Activated T-cell treated with anti-CD3 and anti-CD28 coated beads for 4 hours (primary cell): ENCODE results near the gene BTBD17.

Experiments
- DNase-seq: peaks from one replicate; pipeline ENCODE4 v3.0.0-alpha.2; 2020

The BTBD17 gene

DNA sequence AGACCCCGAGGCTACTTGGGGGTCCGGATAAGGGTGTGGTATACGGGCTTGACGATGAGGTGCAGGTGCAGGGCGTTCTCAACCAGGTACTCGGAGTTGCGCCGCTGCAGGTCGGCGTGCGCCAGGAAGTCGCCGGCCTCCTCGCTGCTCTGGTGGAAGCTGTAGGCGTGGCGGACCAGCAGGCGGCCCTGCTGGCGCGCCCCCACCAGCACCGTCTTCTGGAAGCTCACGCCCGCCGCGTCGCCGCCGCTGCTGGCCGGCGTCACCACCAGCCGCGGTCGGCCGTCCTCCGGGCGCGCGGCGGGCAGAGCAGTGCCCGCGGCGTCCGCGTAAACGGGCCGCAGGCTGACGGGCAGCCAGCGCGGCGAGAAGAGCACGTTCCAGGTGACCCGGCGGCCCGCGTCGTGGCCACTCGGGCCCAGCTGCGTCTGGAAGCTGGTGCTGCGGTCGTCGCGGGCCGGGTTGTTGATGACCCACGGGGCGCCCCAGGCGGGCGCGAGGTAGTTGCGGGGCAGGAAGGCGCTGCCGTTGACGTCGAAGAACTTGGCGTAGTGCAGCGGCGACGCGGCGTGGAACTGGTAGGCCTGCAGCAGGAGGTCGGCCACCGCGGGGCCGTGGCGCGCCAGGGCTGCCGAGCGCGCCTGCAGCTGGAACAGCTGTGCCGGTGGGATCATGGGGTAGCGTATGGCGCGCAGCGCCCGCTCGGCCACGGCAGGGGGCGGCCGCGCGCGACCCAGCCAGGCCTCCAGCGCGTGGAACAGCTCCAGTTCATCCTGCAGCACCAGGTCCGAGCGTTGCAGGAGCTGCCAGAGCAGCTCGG is 4.8 kb downstream of the BTBD17 start:
- DNase-seq = no peak

DNA sequence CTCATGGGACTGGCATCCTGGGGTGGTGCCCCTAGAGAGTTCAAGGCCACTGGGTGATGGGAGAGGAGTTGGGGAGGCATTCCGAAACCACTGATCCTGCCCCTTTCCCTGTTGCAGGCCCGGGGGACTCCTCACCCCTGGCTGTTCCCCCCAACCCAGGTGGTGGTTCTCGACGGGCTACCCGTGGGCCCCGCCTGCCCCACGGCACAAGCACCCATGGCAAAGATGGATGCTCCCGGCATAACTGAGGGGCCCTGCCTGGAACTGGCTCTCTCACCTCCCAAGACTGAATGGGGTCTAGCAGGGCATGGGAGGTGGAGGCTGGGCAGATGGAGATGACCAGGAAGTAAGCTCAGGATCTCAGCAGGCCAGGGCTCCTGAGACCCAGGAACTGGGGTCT is 6.6 kb downstream of the BTBD17 start:
- no peak for DNase-seq

DNA sequence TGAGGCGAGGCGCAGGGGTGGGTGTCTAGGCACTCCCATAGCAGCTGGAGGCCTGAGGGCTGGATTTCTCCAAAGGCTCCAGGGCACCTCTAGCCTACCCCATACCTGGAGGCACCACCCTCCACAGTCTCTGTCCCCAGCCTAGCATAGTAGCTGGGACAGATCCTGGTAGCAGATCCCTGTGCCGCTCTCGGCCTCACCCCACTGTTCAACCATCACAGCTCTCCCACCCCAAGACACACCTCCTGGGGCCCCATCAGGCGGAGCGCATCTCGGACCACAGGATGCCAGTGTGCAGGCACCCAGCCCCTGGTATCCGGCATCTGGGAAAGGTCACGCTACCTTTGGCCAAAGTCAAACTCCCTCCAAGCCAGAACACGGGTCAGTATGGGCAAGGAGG is 7.1 kb downstream of the BTBD17 start:
- DNase-seq = no peak

DNA sequence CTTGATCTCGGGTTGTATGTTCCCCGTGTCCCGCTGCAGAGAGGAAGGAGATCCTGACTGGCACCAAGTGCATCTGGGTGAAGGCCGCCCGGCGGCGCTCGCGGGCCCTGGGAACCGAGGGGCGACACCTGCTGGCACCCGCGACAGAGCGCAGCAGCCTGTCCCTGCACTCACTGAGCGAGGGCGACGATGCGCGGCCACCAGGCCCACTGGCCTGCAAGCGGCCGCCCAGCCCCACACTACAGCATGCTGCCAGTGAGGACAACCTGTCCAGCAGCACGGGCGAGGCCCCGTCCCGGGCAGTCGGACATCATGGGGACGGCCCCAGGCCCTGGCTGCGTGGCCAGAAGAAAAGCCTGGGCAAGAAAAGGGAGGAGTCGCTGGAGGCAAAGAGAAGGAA is 7.5 kb downstream of the BTBD17 start:
- no peak for DNase-seq

DNA sequence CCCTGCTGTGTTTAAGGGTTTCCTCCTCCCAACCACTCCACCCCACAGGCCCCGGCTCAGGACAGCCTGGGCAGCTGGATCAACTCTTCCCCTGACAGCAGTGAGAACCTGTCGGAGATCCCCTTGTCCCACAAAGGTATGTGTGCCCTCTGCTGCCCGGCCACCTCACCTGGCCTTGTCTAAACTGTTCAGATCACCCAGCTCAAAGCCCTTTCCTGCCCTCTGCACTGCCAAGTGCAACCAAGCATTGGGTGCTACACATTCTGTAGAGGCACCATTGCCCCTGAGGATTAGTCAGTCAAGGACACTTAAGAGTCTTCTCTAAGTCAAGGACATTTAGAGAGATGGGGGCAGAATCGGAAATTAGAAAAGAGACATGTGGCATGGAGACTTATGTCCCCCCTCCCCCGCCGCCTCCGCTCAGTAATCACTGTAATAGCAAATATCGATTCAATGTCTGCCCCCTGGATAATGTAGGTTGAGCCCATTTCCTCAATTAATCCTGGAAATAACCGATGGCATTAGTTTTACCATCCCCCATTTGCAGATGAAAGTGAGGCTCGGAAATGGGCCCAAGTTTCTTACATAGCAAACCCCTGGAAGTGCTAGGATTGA is 8.1 kb downstream of the BTBD17 start:
- DNase-seq = no peak

DNA sequence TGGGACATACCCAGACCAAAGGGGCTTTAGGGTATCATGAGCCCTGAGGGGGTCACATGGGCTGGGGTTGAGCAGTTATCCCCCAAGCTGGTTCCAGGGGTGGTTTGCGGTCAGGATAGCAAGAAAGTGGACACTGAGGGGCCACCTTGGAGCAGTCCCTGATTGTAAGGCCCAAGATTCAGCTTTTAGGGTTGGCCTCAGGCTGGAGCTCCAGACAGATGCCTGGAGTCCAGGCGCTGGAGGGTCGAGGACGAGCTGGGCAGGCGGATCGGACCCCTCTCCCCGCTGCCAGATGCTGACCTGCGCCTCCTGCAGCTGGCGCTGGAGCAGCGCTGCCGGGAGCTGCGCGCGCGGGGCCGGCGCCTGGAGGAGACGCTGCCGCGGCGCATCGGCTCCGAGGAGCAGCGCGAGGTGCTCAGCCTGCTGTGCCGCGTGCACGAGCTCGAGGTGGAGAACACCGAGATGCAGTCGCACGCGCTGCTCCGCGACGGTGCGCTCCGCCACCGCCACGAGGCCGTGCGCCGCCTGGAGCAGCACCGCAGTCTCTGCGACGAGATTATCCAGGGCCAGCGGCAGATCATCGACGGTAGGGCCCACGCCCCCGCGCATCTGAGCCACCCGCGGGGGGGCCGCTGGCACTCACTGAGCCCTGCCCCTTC is 10.0 kb downstream of the BTBD17 start:
- DNase-seq = no peak

DNA sequence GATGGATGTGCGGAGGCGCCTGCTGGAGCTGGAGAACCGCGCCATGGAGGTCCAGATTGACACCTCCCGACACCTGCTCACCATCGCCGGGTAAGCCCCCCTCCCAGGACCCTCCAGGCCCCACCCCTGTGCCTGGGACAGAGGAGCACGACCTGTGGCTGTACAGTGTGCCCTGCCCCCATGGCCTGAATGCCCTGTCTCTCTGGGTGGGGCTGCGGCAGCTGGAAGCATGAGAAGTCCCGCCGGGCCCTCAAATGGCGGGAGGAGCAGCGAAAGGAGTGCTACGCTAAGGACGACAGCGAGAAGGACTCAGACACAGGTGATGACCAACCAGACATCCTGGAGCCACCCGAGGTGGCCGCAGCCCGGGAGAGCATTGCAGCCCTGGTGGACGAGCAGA is 11.2 kb downstream of the BTBD17 start:
- no peak for DNase-seq

DNA sequence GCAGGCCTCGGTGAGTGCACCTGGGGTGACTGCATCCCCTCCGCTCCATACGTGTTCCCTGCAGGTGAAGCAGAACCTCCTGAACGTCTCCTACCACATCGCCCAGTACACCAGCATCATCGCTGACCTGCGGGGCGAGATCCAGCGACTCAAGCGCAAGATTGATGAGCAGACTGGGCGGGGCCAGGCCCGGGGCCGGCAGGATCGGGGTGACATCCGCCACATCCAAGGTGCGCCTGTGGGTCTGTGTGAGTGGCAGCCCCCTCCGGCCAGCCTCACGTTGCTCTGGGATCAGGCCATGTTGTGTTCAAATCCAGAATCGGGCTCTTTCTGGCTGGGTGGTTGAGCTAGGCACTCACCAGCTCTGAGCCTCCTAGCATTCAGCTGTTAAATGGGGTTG is 12.5 kb downstream of the BTBD17 start:
- DNase-seq = no peak

DNA sequence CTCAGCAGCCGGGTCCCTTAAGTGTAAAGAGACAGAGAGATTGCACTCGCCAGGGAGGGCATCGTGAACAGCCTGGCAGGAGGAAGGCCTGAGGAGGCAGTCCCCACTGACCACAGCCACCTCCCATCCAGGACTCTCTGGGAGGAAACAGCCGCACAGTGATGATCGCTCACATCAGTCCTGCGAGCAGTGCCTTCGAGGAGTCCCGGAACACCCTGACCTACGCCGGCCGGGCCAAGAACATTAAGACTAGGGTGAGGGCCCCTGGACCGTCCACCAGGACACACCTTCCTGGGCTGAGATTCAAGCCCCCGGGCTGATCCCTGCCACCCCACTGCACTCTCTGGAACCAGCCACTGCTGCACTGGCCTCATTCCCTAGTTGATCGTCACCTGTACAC is 14.0 kb downstream of the BTBD17 start:
- no peak for DNase-seq

DNA sequence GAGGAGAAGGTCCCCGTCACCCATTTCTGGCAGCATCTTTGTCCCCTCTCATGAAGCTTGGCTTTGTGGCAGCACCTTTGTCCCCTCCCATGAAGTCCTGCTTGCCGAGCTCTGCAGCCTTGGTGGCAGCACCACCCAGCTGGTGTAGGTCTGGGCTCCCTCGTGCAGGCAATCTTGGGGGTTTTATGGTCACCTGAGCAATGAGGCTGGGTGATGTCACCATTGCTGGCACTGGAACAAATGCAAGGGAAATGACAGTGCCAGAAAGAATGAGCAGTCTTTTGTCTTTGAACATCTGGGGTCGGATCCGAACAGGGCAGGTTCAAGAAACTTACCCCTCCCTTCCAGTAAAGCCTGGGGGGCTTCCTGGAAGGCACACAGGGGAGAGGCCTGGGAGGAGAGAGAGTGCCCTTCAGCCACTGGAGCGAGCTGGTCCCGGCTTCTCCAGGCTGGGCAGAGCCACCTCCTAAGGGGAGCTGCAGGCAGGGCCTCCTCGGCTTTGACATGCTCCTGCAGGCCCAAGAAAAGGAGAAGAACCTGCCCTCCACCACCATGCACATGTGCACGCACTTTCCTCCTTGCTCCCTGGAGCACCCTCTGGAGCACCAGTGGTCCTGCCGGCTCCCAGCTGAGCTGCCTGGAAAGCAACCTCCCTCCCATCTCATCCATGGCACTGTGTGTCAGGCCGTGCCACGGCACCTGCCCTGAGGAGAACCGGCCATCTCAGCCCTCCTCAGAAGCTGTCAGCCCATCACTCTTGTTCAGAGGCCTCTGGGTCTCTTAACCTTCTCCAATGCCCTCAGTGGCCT is 16.0 kb downstream of the BTBD17 start:
- DNase-seq = no peak

DNA sequence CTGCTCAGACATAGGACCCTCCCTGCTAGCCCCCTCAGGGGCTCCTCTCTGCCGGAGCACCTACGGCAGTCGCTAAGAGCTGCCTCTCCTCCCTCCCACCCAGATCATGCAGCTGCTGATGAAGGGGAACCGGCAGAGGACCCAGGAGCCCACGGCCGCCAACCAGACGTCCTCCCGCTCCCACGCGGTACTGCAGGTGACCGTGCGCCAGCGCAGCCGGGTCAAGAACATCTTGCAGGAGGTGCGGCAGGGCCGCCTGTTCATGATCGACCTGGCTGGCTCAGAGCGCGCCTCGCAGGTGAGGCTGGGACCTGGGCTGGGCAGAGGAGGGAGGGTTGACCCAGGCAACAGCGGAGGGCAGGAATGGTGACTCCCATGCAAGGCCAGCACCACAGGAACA is 17.0 kb downstream of the BTBD17 start:
- DNase-seq = no peak

DNA sequence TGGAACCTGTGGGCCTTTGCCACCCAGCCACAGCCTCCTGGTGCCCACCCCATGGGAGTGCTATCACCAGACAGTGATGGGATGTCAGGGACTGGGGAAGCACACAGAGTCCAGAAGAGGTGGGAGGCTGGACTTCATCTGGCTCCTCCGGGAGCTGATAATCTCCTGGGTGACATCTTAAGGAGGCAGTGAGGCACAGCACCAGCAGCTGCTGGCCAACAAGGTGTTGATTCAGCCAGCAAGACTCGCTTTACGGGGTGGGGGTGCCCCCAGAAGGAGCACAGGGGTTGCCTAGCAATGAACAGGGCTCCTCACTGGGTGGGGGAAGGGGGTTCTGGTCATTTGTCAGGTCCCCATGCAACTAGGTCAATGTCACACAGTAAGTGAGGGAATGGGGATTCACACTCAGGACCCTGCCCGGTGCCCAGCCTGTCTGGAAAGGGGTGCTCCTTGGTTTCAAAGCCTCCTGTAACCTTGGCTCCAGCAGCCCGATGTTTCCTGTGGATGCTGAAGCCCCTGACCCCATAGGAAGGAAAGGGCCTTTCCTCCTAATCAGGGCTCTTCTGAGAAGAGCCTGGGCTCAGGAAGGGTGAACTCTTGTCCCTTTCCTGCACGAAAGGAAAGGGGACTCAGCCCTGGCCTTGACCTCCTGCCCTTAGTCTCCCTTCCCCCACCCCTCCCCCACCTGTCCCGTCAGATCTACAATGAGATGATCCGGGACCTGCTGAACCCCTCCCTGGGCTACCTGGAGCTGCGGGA is 18.0 kb downstream of the BTBD17 start:
- DNase-seq = no peak

DNA sequence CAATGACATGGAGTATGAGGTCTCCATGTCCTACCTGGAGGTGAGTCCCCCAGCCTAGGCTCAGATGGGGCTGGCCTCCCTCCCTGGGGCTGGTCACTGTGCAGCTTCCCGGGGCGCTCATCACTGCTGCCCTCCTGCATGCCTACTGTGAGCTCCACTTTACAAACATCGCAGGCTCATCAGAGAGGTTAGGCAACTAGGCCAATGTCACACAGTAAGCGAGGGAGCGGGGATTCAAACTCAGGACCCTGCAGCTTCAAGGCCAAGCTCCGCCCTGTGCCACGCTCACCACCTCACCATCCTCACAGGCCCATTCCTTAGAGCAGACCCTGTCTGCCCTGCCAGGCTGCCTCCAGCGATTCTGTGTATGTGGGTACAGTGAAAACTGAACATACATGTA is 18.5 kb downstream of the BTBD17 start:
- DNase-seq = no peak

DNA sequence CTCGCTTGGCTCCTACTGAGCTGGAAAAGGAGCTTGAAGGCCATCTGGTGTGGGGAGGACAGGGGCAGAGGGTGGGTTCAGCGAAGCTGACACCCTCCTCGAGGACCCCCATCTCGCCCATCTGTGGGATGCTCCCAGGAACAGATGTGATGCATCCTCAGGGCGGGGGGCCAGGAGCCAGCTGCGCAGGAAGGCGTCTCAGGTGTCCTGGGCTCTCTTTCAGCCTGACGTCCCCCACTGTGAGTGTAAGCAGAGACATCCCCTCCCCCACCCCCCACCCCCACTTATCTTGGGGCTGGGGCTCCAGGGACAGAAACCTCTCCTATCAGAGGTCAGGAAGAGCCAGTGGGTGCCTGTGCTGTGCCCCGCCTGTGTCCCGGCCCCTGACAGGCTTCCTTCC is 19.4 kb downstream of the BTBD17 start:
- no peak for DNase-seq

DNA sequence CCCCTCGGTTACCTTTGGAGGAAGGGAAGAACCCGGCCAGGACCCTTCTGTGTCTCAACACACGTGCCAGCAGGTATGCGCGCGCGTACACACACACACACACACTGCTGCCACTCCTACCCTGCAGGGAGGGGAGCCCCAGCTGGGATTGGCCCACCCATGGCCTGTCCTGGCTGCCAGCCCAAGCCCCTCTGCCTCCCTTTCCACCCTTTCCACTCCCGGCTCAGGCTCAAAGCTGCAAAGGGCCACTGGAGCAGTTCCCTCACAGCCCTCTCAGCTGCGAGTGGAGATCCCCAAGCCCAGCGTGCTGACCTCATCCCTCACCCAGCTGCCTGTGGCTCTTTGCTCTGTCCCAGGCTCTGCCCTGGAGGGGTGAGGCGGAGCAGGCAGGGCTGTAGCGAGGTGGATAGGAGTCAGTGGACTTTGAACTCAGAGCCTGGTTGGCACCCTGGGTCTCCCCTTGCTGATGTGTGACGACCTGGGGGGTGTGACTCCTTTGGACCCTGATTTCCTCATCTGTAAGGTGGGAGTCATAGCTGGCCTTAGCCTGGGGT is 21.1 kb downstream of the BTBD17 start:
- no peak for DNase-seq

DNA sequence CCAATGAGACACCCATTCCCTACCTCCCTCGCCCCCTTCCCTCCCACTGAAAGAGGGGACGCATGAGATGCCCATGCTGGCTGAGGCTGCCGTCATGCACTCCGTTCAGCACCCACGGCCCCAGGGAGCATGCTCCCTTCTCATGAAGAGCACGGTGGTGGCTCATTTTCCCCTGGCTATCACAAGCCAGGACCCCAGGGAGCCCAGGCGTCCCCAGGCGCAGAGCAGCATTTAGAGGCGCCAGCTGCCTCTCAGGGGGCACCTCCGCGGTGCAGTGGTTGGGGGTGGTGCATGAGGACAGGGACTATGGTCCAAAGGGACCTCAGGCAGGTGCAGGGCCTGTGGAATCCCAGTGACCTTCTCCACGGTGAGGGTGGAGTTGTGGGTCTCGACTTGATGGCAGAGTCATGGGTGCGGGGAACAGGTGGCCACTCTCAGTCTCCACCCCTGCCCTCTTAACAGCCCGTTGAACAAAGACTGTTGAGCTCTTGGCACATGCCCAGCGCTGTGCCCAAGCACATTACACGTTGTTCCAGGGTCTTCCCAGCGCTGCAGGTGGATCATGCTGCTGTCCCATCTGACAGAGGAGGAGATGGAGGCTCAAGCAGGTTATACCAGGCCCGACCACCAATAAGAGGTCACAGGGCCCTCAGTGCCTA is 22.0 kb downstream of the BTBD17 start:
- no peak for DNase-seq

DNA sequence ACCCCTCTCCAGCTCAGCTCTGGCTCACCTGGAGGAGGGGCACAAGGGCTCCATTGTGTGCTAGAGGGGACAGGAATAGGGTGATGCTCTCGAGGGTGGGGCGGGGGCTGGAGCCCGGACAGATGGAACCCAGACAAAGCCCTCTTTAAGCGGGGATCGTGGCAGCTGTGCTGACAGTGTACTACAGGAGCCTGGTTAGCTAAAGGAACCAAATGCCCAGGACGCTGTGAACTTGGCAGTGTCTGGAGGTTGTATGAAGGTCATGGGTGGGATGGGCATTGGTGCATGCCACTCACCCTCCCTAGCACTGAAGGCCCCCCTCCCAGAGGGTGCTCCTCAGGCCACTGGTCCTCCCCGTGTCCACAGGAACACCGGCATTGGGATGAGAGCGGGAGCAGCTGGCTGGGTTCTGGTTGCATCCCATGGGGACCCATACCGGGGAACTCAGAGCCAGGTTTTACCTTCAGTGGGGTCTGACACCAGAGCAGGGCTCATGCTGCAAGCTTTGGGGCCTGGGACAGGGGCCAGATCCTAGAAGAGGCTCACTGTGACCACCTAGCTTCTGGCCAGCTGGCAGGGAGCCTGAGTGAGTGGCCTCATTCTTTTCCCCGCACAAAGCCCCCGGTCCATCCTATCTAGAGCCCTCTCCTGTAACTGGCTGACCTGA is 23.7 kb downstream of the BTBD17 start:
- DNase-seq = no peak

DNA sequence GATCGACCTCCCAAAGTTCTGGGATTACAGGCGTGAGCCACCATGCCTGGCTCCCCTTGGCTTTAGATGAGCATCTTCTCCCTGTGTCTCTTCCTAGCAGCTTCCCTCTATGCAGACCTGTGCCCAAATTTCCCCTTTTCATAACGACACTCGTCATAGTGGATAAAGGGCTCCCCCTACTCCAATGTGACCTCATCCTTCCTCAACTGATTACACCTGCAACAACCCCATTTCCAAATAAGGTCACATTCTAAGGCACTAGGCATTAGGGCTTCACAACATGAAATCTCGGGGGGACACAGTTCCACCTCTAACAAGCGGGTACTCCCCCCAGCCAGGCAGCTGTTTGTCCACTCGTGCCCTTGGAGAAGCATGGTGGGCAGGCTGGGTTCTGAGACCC is 25.4 kb downstream of the BTBD17 start:
- DNase-seq = no peak

DNA sequence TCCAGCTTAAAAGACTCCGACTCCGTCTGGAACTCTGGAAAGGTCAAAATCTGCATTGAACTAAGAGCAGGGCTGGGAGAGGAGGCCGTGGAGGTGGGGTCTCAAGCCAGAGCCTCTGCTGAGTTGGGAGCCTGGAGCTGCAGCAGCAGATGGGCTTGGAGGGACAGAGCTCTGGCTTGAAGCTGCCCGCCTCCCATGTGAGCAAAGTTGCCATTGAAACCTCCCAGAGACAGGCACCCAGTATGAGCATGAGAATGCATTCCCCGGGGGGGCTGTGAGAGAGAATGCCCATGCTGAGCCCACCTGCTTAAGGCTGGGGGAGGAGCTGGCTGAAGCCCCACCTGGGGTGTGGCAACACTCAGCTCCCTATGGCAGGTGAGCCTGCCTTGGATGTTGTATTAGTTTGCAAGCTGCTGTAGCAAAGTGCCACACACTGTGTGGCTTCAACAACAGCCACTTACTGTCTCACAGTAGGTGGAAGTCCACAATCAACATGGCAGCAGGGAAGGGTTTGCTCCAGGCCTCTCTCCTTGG is 26.1 kb downstream of the BTBD17 start:
- no peak for DNase-seq

DNA sequence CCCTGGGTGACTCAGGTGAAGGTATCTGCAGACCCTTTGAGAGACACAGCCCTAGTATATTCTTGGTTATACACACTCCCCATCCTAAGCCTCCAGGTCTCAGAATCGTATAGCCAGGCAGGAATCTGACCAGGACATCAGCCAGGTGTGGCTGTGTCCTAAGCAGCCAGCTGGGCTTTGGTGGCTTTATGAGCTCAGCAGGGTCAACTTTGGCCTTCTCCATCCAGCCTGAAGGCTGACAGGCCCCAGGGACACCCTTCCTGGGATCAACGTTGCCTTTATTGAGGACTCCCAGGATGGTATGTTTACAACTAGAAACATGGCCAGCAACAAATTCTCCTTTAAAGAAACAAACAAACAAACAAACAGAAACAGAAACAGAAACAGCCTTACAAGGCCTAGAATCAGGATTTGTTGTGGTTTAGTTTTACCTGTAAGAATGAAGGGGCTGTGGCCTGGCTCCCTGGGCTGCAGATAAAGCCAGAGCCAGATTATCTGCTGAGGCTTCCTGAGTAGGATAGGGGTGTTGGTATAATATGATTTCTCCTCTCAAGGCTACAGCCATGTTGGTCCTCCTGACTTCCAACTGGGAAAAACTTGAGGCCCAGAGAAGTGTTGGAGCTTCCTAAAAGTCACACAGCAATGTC is 27.2 kb downstream of the BTBD17 start:
- no peak for DNase-seq
